WTC11 (cell line): ENCODE measurements around the gene SLC28A1. TPM values are rescaled to one million over a fixed set of nuclear protein-coding genes. Genes with fewer than 3 reads are reported as not detected.

Source experiments
- ATAC-seq: fragments of 200-7000 bp; cut with Tn5 transposase; 2 replicates; pipeline ENCODE4 v1.10.0; 2021; ENCODE audit warnings: mild to moderate bottlenecking, moderate library complexity
- CTCF ChIA-PET: fragments of 300-600 bp; sonication (Branson Sonifier 250); formaldehyde crosslinking; loops from one replicate; lab custom pipeline; 2021; ENCODE audit warnings: antibody characterized with exemption; lab: Charles Lee
- POLR2A ChIA-PET: fragments of 350-600 bp; sonication (Branson Sonifier 250); formaldehyde crosslinking; loops from one replicate; lab custom pipeline; 2021; ENCODE audit warnings: antibody characterized with exemption; lab: Charles Lee
- DNase-seq: peaks from one replicate; pipeline ENCODE4 v3.0.0; 2021; ENCODE audit warnings: low spot score
- H3K27ac Mint-ChIP-seq: 2 replicates; pipeline ENCODE4 v1.8.0; 2021; ENCODE audit warnings: mixed read lengths
- H3K27me3 Mint-ChIP-seq: 2 replicates; pipeline ENCODE4 v1.8.0; 2021; ENCODE audit warnings: low read depth, mild to moderate bottlenecking, moderate library complexity, mixed read lengths
- H3K36me3 Mint-ChIP-seq: 2 replicates; pipeline ENCODE4 v1.8.0; 2021; ENCODE audit warnings: mixed read lengths
- H3K4me1 Mint-ChIP-seq: 2 replicates; pipeline ENCODE4 v1.8.0; 2022; ENCODE audit warnings: mixed read lengths
- H3K4me3 Mint-ChIP-seq: 2 replicates; pipeline ENCODE4 v1.8.0; 2021; ENCODE audit warnings: mild to moderate bottlenecking, moderate library complexity, mixed read lengths
- H3K9me3 Mint-ChIP-seq: 2 replicates; pipeline ENCODE4 v1.8.0; 2021; ENCODE audit warnings: mixed read lengths
- AFF4 ChIP-seq: sonication (generic); formaldehyde crosslinking; IDR thresholded peaks from 2 replicates; pipeline ENCODE4 v1.8.1; 2023; ENCODE audit warnings: mild to moderate bottlenecking, missing genetic modification reagents, borderline replicate concordance
- AR ChIP-seq: fragments of 250-450 bp; sonication (Bioruptor Pico); IDR thresholded peaks from 2 replicates; pipeline ENCODE4 v1.9.0; 2021; ENCODE audit warnings: mild to moderate bottlenecking
- CREB1 ChIP-seq: sonication (generic); formaldehyde crosslinking; IDR thresholded peaks from 2 replicates; pipeline ENCODE4 v1.8.0; 2023; ENCODE audit warnings: mild to moderate bottlenecking, missing genetic modification reagents
- ESRRA ChIP-seq: sonication (generic); formaldehyde crosslinking; IDR thresholded peaks from 2 replicates; pipeline ENCODE4 v1.8.1; 2022; ENCODE audit warnings: mild to moderate bottlenecking, missing genetic modification reagents, borderline replicate concordance
- IRF1 ChIP-seq: sonication (generic); formaldehyde crosslinking; IDR thresholded peaks from 2 replicates; pipeline ENCODE4 v1.8.0; 2023; ENCODE audit warnings: missing genetic modification reagents
- STAT6 ChIP-seq: sonication (generic); formaldehyde crosslinking; conservative IDR thresholded peaks from 2 replicates; pipeline ENCODE4 v1.8.1; 2023; ENCODE audit warnings: mild to moderate bottlenecking, low read depth, missing genetic modification reagents, moderate library complexity
- TEAD1 ChIP-seq: sonication (generic); formaldehyde crosslinking; IDR thresholded peaks from 2 replicates; pipeline ENCODE4 v1.8.0; 2022; ENCODE audit warnings: mild to moderate bottlenecking, missing genetic modification reagents
- TEAD4 ChIP-seq: sonication (generic); formaldehyde crosslinking; IDR thresholded peaks from 2 replicates; pipeline ENCODE4 v1.8.0; 2022; ENCODE audit warnings: mild to moderate bottlenecking, missing genetic modification reagents
- TP53 ChIP-seq: sonication (generic); formaldehyde crosslinking; IDR thresholded peaks from 2 replicates; pipeline ENCODE4 v1.8.1; 2023; ENCODE audit warnings: mild to moderate bottlenecking, missing genetic modification reagents
- ZNF121 ChIP-seq: sonication (generic); formaldehyde crosslinking; IDR thresholded peaks from 2 replicates; pipeline ENCODE4 v1.8.0; 2023; ENCODE audit warnings: missing genetic modification reagents
- ZNF138 ChIP-seq: sonication (generic); formaldehyde crosslinking; conservative IDR thresholded peaks from 2 replicates; pipeline ENCODE4 v1.8.1; 2022; ENCODE audit warnings: mild to moderate bottlenecking, moderate library complexity, missing genetic modification reagents
- ZNF281 ChIP-seq: sonication (generic); formaldehyde crosslinking; IDR thresholded peaks from 2 replicates; pipeline ENCODE4 v1.8.0; 2023; ENCODE audit warnings: mild to moderate bottlenecking, missing genetic modification reagents
- total RNA-seq: library from RNA; stranded (reverse); gene quantifications from 3 replicates; pipeline ENCODE4 v1.2.3, GENCODE V29; 2021

Gene SLC28A1
- total RNA-seq, 1 experiment from 2014 or later: not detected

GRCh38 chr15:84863565-84864443, 20.7 kb upstream of the SLC28A1 start:
- no peak for DNase-seq
- no peak for ATAC-seq
- ChIA-PET CTCF (interaction anchor here (0.6 to 4.1 kb wide), 8 partner anchors 9 to 292 kb away, joined by 3 to 20 read pairs (median 3); partner anchors contain the start of gene NMB), POLR2A (no interaction called here)
- TF ChIP-seq AFF4 (CRISPR knock-in tag) (no peak), TP53 (CRISPR knock-in tag) (no peak)
- H3K4me3 Mint-ChIP-seq: no peak overlapping the region
- H3K9me3 Mint-ChIP-seq: no peaks in the 10 kb centered on the region
- no peak overlapping the region; the same call in 1 of the 2 replicates for H3K27ac Mint-ChIP-seq
- H3K36me3 Mint-ChIP-seq: no peaks in the 10 kb centered on the region; the same call in 1 of the 2 replicates
- H3K4me1 Mint-ChIP-seq: no peaks in the 10 kb centered on the region
- no peaks in the 10 kb centered on the region for H3K27me3 Mint-ChIP-seq

GRCh38 chr15:84864444-84864795, 20.0 kb upstream of the SLC28A1 start:
- no peaks in the 10 kb centered on the region for H3K9me3 Mint-ChIP-seq
- no peak overlapping the region for H3K27ac Mint-ChIP-seq
- peaks cover 3% of the 10 kb centered on the region; the same call in 1 of the 2 replicates for H3K36me3 Mint-ChIP-seq
- no peaks in the 10 kb centered on the region for H3K4me1 Mint-ChIP-seq
- H3K4me3 Mint-ChIP-seq: no peak overlapping the region
- ATAC-seq: no peak
- POLR2A ChIA-PET: no interaction called here
- DNase-seq: no peak
- TF ChIP-seq TEAD1: no peak
- no peak for TF ChIP-seq IRF1 (CRISPR knock-in tag)
- no peak for TF ChIP-seq CREB1 (CRISPR knock-in tag)
- no peak for TF ChIP-seq STAT6 (CRISPR knock-in tag)
- no peaks in the 10 kb centered on the region for H3K27me3 Mint-ChIP-seq
- CTCF ChIA-PET: interaction anchor here (0.6 to 4.1 kb wide), 7 partner anchors 8 to 293 kb away, joined by 3 to 20 read pairs (median 3); partner anchors contain the start of gene NMB

GRCh38 chr15:84865074-84865569, 19.3 kb upstream of the SLC28A1 start:
- no peaks in the 10 kb centered on the region for H3K4me1 Mint-ChIP-seq
- no peaks in the 10 kb centered on the region for H3K27me3 Mint-ChIP-seq
- ATAC-seq (no peak), DNase-seq (no peak)
- H3K36me3 Mint-ChIP-seq: peaks cover 3% of the 10 kb centered on the region; the same call in 1 of the 2 replicates
- no peak overlapping the region for H3K4me3 Mint-ChIP-seq
- no peaks in the 10 kb centered on the region for H3K9me3 Mint-ChIP-seq
- ChIA-PET CTCF (interaction anchor here (0.6 to 4.1 kb wide), 5 partner anchors 13 to 294 kb away, joined by 3 to 20 read pairs (median 3); partner anchors contain the start of gene NMB), POLR2A (no interaction called here)
- H3K27ac Mint-ChIP-seq: no peak overlapping the region
- TF ChIP-seq AR (CRISPR knock-in tag) (no peak), ESRRA (CRISPR knock-in tag) (no peak), ZNF281 (no peak), STAT6 (CRISPR knock-in tag) (no peak), TEAD4 (CRISPR knock-in tag) (no peak), ZNF138 (CRISPR knock-in tag) (no peak), ZNF121 (CRISPR knock-in tag) (no peak)
